K562 (cell line): ENCODE data around the gene FMNL2. TPM values are rescaled to one million over a fixed set of nuclear protein-coding genes. Genes with fewer than 3 reads are reported as not detected.

Experiments
- ATAC-seq: fragments of 200-7000 bp; cut with Tn5 transposase; 3 replicates; pipeline ENCODE4 v1.9.1; 2020; ENCODE audit warnings: moderate library complexity
- BruUV-seq: library from RNA; stranded (reverse); fragments of 400-500 nt; replicated peaks from 2 replicates; lab custom pipeline; 2021; lab: Mats Ljungman, UMichigan
- CTCF ChIA-PET: fragments of 300-600 bp; formaldehyde crosslinking; extraction: SDS; loops from one replicate; lab custom pipeline; 2021; ENCODE audit warnings: low intra/inter-chr PET ratio; lab: Yijun Ruan, JAX
- POLR2A ChIA-PET: fragments of 300-600, 350-650 bp; sonication (Branson Sonifier 250); formaldehyde crosslinking; extraction: SDS; loops from one replicate; lab custom pipeline; 2021; ENCODE audit warnings: antibody characterized with exemption, inconsistent platforms; lab: Yijun Ruan, JAX
- DNase-seq, 4 experiments: peaks; one replicate each; pipeline versions ENCODE4 v3.0.0 to v3.0.0-alpha.2; 2011 to 2018; ENCODE audit warnings: low spot score in 3 of 4, mixed read lengths in 3 of 4; ENCODE audit errors: extremely low read depth in 1 of 4
- FAIRE-seq: peaks from 2 replicates; lab custom pipeline; 2011; peaks lifted over from hg19 to GRCh38; lab: Jason Lieb, UNC
- H2AFZ ChIP-seq: 2 replicates; pipeline ENCODE4 v1.6.0; 2011; ENCODE audit warnings: low read depth, low read length, control low read depth, inconsistent platforms
- H3K27ac ChIP-seq: fragments of 200-600 bp; 3 replicates; pipeline ENCODE4 v1.8.0; 2011; ENCODE audit warnings: low read depth, mild to moderate bottlenecking, control low read depth, inconsistent platforms, low read length, moderate library complexity, mixed read lengths; ENCODE audit errors: extremely low read depth
- H3K27me3 ChIP-seq, 2 experiments: fragments of 300-600 bp in 1 of 2; 2 replicates in 1 of 2; 3 replicates in 1 of 2; pipeline versions ENCODE4 v1.6.0 to v1.8.0; 2011; ENCODE audit warnings: inconsistent platforms in 2 of 2, low read length in 2 of 2, mild to moderate bottlenecking in 1 of 2, mixed read lengths in 1 of 2, moderate library complexity in 1 of 2; ENCODE audit not compliant: control insufficient read depth in 2 of 2, insufficient read depth in 2 of 2
- H3K36me3 ChIP-seq: fragments of 300-600 bp; 3 replicates; pipeline ENCODE4 v1.8.0; 2011; ENCODE audit warnings: mild to moderate bottlenecking, low read length, inconsistent platforms; ENCODE audit not compliant: control insufficient read depth, insufficient read depth
- H3K4me1 ChIP-seq, 2 experiments: fragments of 200-600 bp in 1 of 2; replicated peaks in 1 of 2; 2 replicates in 1 of 2; 3 replicates in 1 of 2; pipeline versions ENCODE4 v1.5.1 to v1.8.0; 2011; ENCODE audit warnings: inconsistent platforms in 2 of 2, low read length in 2 of 2, mild to moderate bottlenecking in 1 of 2, mixed read lengths in 1 of 2, moderate library complexity in 1 of 2; ENCODE audit not compliant: control insufficient read depth in 2 of 2, insufficient read depth in 2 of 2
- H3K4me2 ChIP-seq: 2 replicates; pipeline ENCODE4 v1.6.1; 2011; ENCODE audit warnings: low read length, control low read depth, inconsistent platforms, mixed read lengths; ENCODE audit not compliant: insufficient read depth
- H3K4me3 ChIP-seq: fragments of 200-600 bp; sonication (generic), shearing (Covaris generic); 2 replicates; pipeline ENCODE4 v1.5.1; 2016; ENCODE audit warnings: control low read depth, inconsistent platforms
- H3K79me2 ChIP-seq: fragments of 200-600 bp; 3 replicates; pipeline ENCODE4 v1.8.0; 2011; ENCODE audit warnings: low read length, inconsistent platforms; ENCODE audit not compliant: control insufficient read depth, insufficient read depth
- H3K9ac ChIP-seq, 2 experiments: 2 replicates each; pipeline versions ENCODE4 v1.6.0 to v1.6.1; 2011; ENCODE audit warnings: low read depth in 2 of 2, low read length in 2 of 2, control low read depth in 1 of 2, inconsistent platforms in 1 of 2, mild to moderate bottlenecking in 1 of 2, mixed read lengths in 1 of 2; ENCODE audit not compliant: insufficient read depth in 1 of 2
- H3K9me1 ChIP-seq: one replicate; pipeline ENCODE4 v1.6.0; 2011; ENCODE audit warnings: inconsistent platforms, mild to moderate bottlenecking, low read length, moderate library complexity; ENCODE audit not compliant: control insufficient read depth, insufficient read depth
- H3K9me3 ChIP-seq: replicated peaks from 2 replicates; pipeline ENCODE4 v1.5.1; 2011; ENCODE audit warnings: low read depth, low read length, inconsistent platforms; ENCODE audit not compliant: control insufficient read depth, insufficient read depth
- H4K20me1 ChIP-seq: replicated peaks from 2 replicates; pipeline ENCODE4 v1.6.1; 2011; ENCODE audit warnings: low read length, inconsistent platforms, mixed read lengths; ENCODE audit not compliant: control insufficient read depth, insufficient read depth
- ATF7 ChIP-seq: fragments of 450-650 bp; IDR thresholded peaks from 2 replicates; pipeline ENCODE4 v1.7.1; 2014; ENCODE audit warnings: mild to moderate bottlenecking, moderate library complexity
- CUX1 ChIP-seq: fragments of 200-800 bp; sonication (Bioruptor generic); IDR thresholded peaks from 2 replicates; pipeline ENCODE4 v1.6.1; 2016; ENCODE audit warnings: missing genetic modification characterization, missing compliant biosample characterization
- JUNB ChIP-seq: fragments of 450-650 bp; formaldehyde crosslinking; conservative IDR thresholded peaks from 2 replicates; pipeline ENCODE4 v1.4.0; 2020; ENCODE audit warnings: mild to moderate bottlenecking
- MED1 ChIP-seq: sonication (generic); formaldehyde crosslinking; IDR thresholded peaks from 2 replicates; pipeline ENCODE4 v1.8.1; 2023; ENCODE audit warnings: missing genetic modification reagents, borderline replicate concordance
- MTA3 ChIP-seq: fragments of 450-650 bp; formaldehyde crosslinking; IDR thresholded peaks from 2 replicates; pipeline ENCODE4 v1.6.1; 2017; ENCODE audit warnings: mild to moderate bottlenecking, borderline replicate concordance
- NUFIP1 ChIP-seq: fragments of 450-650 bp; IDR thresholded peaks from 2 replicates; pipeline ENCODE4 v1.6.1; 2018; ENCODE audit not compliant: partially characterized antibody
- SMARCE1 ChIP-seq: fragments of 450-650 bp; IDR thresholded peaks from 2 replicates; pipeline ENCODE4 v1.7.1; 2016; ENCODE audit warnings: mild to moderate bottlenecking
- SNRNP70 ChIP-seq: fragments of 200-400 bp; formaldehyde crosslinking; optimal IDR thresholded peaks from 2 replicates; pipeline ENCODE3; 2017; ENCODE audit warnings: low read depth, low read length
- ZBTB2 ChIP-seq: fragments of 450-650 bp; IDR thresholded peaks from 2 replicates; pipeline ENCODE4 v1.6.1; 2016; ENCODE audit warnings: antibody characterized with exemption
- ZKSCAN8 ChIP-seq: fragments of 200-800 bp; sonication (Bioruptor generic); IDR thresholded peaks from 2 replicates; pipeline ENCODE4 v1.6.1; 2016; ENCODE audit warnings: missing genetic modification characterization, missing compliant biosample characterization
- ZNF311 ChIP-seq: fragments of 250-450 bp; sonication (Bioruptor Pico); IDR thresholded peaks from 2 replicates; pipeline ENCODE4 v1.4.0; 2020; ENCODE audit warnings: mild to moderate bottlenecking, moderate library complexity
- ZNF507 ChIP-seq: conservative IDR thresholded peaks from 2 replicates; pipeline ENCODE4 v1.6.1; 2017; ENCODE audit warnings: missing genetic modification characterization, missing compliant biosample characterization
- ZNF639 ChIP-seq, 2 experiments: fragments of 200-800 bp in 1 of 2; sonication (Bioruptor generic) in 1 of 2; sonication (generic) in 1 of 2; formaldehyde crosslinking in 1 of 2; IDR thresholded peaks in 1 of 2; conservative IDR thresholded peaks in 1 of 2; 2 replicates each; pipeline versions ENCODE4 v1.5.0 to v1.6.1; 2016 to 2020; ENCODE audit warnings: missing compliant biosample characterization in 1 of 2, missing genetic modification characterization in 1 of 2, missing genetic modification reagents in 1 of 2
- ZNF740 ChIP-seq, 3 experiments: fragments of 200-800 bp in 1 of 3; sonication (Bioruptor generic) in 1 of 3; sonication (generic) in 1 of 3; formaldehyde crosslinking in 1 of 3; IDR thresholded peaks; 2 replicates each; pipeline versions ENCODE4 v1.6.1 to v1.8.0; 2016 to 2022; ENCODE audit warnings: mild to moderate bottlenecking in 2 of 3, missing compliant biosample characterization in 2 of 3, missing genetic modification characterization in 2 of 3, missing genetic modification reagents in 1 of 3
- WGBS: fragments of 100-300 bp; shearing (Covaris generic); methylation state at CpG from one replicate; pipeline ENCODE4 v1.1.6; 2016; ENCODE audit warnings: low coverage, mixed read lengths; ENCODE audit not compliant: insufficient coverage; ENCODE audit errors: missing lambda C conversion rate; 5-methylcytosine and 5-hydroxymethylcytosine counted together
- in situ Hi-C: fragments of 300-500 bp; cut with MboI; formaldehyde crosslinking; loops from 4 replicates; pipeline ENCODE4 v1.15.0; 2018; ENCODE audit warnings: inconsistent platforms, mixed read lengths
- intact Hi-C: fragments of 100-400 bp; cut with micrococcal nuclease; formaldehyde crosslinking; loops from 2 replicates; pipeline ENCODE4 v1.14.2; 2022
- polyA plus RNA-seq, 8 experiments: library from polyadenylated mRNA; depleted of rRNA in 4 of 8; stranded (reverse) in 5 of 8; unstranded in 3 of 8; fragments of >200 nt; fragmentation: Nextera tagmentation in 2 of 8; fragmentation: Illumina TruSeq in 1 of 8; extraction: Ambion mirVana in 2 of 8; extraction: Trizol in 1 of 8; gene quantifications; 2 replicates each; pipeline versions ENCODE4 v1.2.1 to v1.2.3, GENCODE V29; 2011 to 2014; ENCODE audit warnings: inconsistent platforms in 1 of 8, missing spikeins in 1 of 8
- total RNA-seq, 7 experiments: library from RNA; depleted of rRNA in 6 of 7; stranded (reverse); fragments of >200 nt in 6 of 7; fragmentation: Illumina TruSeq in 2 of 7; extraction: Trizol in 2 of 7; gene quantifications; 2 replicates each; pipeline versions ENCODE4 v1.2.1 to v1.2.3, GENCODE V29; 2011 to 2021; ENCODE audit warnings: low replicate concordance in 1 of 7

Gene FMNL2
- total and polyA plus RNA-seq, 9 of the 15 experiments (the other 6 are each of a cell fraction or from before 2014, with no cell fraction given) = 0.15 to 0.49 (median 0.24) TPM; not detected in 1

- no peaks in the 10 kb centered on the region for H4K20me1 ChIP-seq
- intact Hi-C loops = no loop called here
- WGBS = 0% methylated on average over 5 of the region's 5 CpGs
- H3K27ac ChIP-seq = no peak overlapping the region
- H3K9me3 ChIP-seq = no peaks in the 10 kb centered on the region
- ChIA-PET CTCF (no interaction called here), POLR2A (no interaction called here)
- ATAC-seq (no peak), FAIRE-seq (no peak), DNase-seq (no peak)
- no TSS peak for BruUV-seq
- H3K79me2 ChIP-seq = no peaks in the 10 kb centered on the region
- no peak overlapping the region for H3K4me3 ChIP-seq
- no peaks in the 10 kb centered on the region for H3K36me3 ChIP-seq
- in situ Hi-C loops = no loop called here
- no peak overlapping the region for H3K4me2 ChIP-seq
- H3K27me3 ChIP-seq = no peaks in the 10 kb centered on the region; a peak in 1 of 5 replicates
- H2AFZ ChIP-seq = no peak overlapping the region
- H3K9me1 ChIP-seq = no peaks in the 10 kb centered on the region
- no peak overlapping the region for H3K9ac ChIP-seq
- H3K4me1 ChIP-seq = no peaks in the 10 kb centered on the region
- TF ChIP-seq ZNF311 (CRISPR knock-in tag) = no peak
- no peak for TF ChIP-seq MED1 (CRISPR knock-in tag)
- TF ChIP-seq SMARCE1 = no peak
- TF ChIP-seq ATF7 = no peak
- TF ChIP-seq ZNF740 (CRISPR knock-in tag; IDR thresholded peaks at IDR 0.05) = no peak
- TF ChIP-seq ZNF740 (tag; IDR thresholded peaks at IDR 0.05) = no peak
- TF ChIP-seq ZBTB2 = no peak
- TF ChIP-seq SNRNP70 = no peak
- TF ChIP-seq NUFIP1 = no peak
- no peak for TF ChIP-seq CUX1
- no peak for TF ChIP-seq JUNB
- no peak for TF ChIP-seq ZNF507
- no peak for TF ChIP-seq ZNF639 (CRISPR knock-in tag; conservative IDR thresholded peaks at IDR 0.05 in 1 of 2, IDR thresholded peaks at IDR 0.05 in 1 of 2)
- TF ChIP-seq MTA3 = no peak
- TF ChIP-seq ZKSCAN8 (CRISPR knock-in tag) = no peak
These were observed 14.2 kb upstream of the FMNL2 start for GRCh38 chr2:152320814-152321213.
